Keratinocyte (primary cell): ENCODE data around the gene LIN28A.
A peak's percentile ranks its signal among the peaks of the same experiment; 100 is the strongest.

Source experiments
- CTCF ChIP-seq, 3 experiments: IDR thresholded peaks in 1 of 3; conservative IDR thresholded peaks in 1 of 3; optimal IDR thresholded peaks in 1 of 3; 2 replicates in 2 of 3; 3 replicates in 1 of 3; pipeline versions ENCODE3 to v1.5.1; 2011; ENCODE audit warnings: low read length in 3 of 3, mild to moderate bottlenecking in 3 of 3, moderate library complexity in 2 of 3, control low read depth in 1 of 3, inconsistent platforms in 1 of 3; ENCODE audit not compliant: insufficient read depth in 2 of 3; ENCODE audit errors: extremely low read depth in 1 of 3
- EZH2 ChIP-seq: IDR thresholded peaks from one replicate; pipeline ENCODE4 v1.6.1; 2012; ENCODE audit warnings: inconsistent platforms, mild to moderate bottlenecking, low read length, moderate library complexity

DNA sequence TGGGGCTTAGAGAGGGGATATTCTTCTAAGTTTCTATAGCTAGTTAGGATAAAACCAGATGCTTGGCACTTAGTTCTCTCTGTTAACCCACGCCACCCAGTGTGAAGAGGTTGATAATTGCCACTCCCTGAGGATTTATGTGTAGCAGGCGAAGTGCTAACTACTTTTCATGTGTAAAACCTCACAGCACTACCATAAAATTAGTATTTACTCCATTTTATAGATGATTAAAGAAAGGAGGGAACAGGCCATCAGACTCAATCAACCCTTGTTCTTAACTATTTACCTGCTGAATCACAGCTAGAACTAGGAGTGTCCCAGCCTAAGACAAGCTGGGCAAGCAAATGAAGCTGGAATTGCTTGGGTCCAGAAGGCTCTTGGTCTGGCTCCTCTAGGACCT is 8.9 kb downstream of the LIN28A start:
- TF ChIP-seq CTCF (optimal IDR thresholded peaks at IDR 0.05 in 1 of 3, IDR thresholded peaks at IDR 0.05 in 1 of 3, conservative IDR thresholded peaks at IDR 0.05 in 1 of 3; ENCODE audit: extremely low read depth in 1 of 3, insufficient read depth in 2 of 3, low read length in 3 of 3): no peak
- peak; percentile 25 for TF ChIP-seq EZH2
